Tibial nerve (tissue), 4 donors: Measurements from ENCODE around the gene CORO2B. TPM values are rescaled to one million over a fixed set of nuclear protein-coding genes. Genes with fewer than 3 reads are reported as not detected.

Experiments used
- DNase-seq, 2 donors: peaks; one replicate each; pipeline ENCODE4 v3.0.0-alpha.2; 2019; ENCODE audit warnings: low spot score in 2 of 2
- H3K27ac ChIP-seq, 4 donors: fragments of 200-600 bp; sonication (generic) in 3 of 4; one replicate each; pipeline ENCODE4 v1.5.1; 2017 to 2019; ENCODE audit warnings: mild to moderate bottlenecking in 1 of 4
- H3K27me3 ChIP-seq, 2 donors: fragments of 200-600 bp; sonication (generic) in 1 of 2; one replicate each; pipeline versions ENCODE4 v1.5.1 to v1.6.0; 2017 to 2019
- H3K36me3 ChIP-seq, 3 donors: fragments of 200-600 bp; sonication (generic); one replicate each; pipeline ENCODE4 v1.5.1; 2018 to 2019
- H3K4me1 ChIP-seq, 4 donors: fragments of 200-600 bp; sonication (generic) in 3 of 4; one replicate each; pipeline ENCODE4 v1.5.1; 2017 to 2019
- H3K4me3 ChIP-seq, 4 donors: fragments of 200-600 bp; sonication (generic) in 3 of 4; one replicate each; pipeline ENCODE4 v1.5.1; 2017 to 2019; ENCODE audit warnings: mild to moderate bottlenecking in 1 of 4, moderate library complexity in 1 of 4
- H3K9me3 ChIP-seq, 4 donors: fragments of 200-600 bp; sonication (generic) in 3 of 4; one replicate each; pipeline ENCODE4 v1.5.1; 2017 to 2019
- CTCF ChIP-seq, 5 experiments: fragments of 200-600 bp in 3 of 5; fragments of 450-650 bp in 2 of 5; sonication (generic) in 3 of 5; IDR thresholded peaks; one replicate each; pipeline ENCODE4 v1.5.1; 2016 to 2019; ENCODE audit warnings: antibody characterized with exemption in 5 of 5, mild to moderate bottlenecking in 3 of 5, moderate library complexity in 2 of 5
- EP300 ChIP-seq, 2 donors: sonication (generic); formaldehyde crosslinking; IDR thresholded peaks; one replicate each; pipeline ENCODE4 v1.6.1; 2017; ENCODE audit warnings: antibody characterized with exemption in 2 of 2, mild to moderate bottlenecking in 1 of 2
- POLR2A ChIP-seq, 2 donors: fragments of 450-650 bp; IDR thresholded peaks; one replicate each; pipeline ENCODE4 v1.6.1; 2017; ENCODE audit warnings: antibody characterized with exemption in 2 of 2, mild to moderate bottlenecking in 2 of 2, moderate library complexity in 2 of 2
- WGBS, 2 donors: methylation state at CpG; one replicate each; pipeline ENCODE4 v1.1.5; 2018; 5-methylcytosine and 5-hydroxymethylcytosine counted together
- total RNA-seq, 4 donors: library from RNA; depleted of rRNA; stranded (reverse); fragments of >200 nt; gene quantifications; one replicate each; pipeline ENCODE4 v1.1.0, GENCODE V29; 2016

The CORO2B gene
- total RNA-seq, 4 donors from 2014 or later, result 6.3 to 12.6 (median 9.6) TPM

GRCh38 chr15:68537506-68537905, 41.3 kb upstream of the CORO2B start:
- H3K9me3 ChIP-seq, result peaks cover 0 to 11% (median 0%) of the 10 kb centered on the region in 4 donors
- no peak for DNase-seq
- no peaks in the 10 kb centered on the region for H3K4me1 ChIP-seq
- no peak overlapping the region for H3K4me3 ChIP-seq
- WGBS, 2 donors, result 73 to 74% methylated on average over 7 of the region's 7 CpGs
- TF ChIP-seq EP300 (IDR thresholded peaks at IDR 0.05), result no peak
- no peaks in the 10 kb centered on the region for H3K36me3 ChIP-seq
- no peaks in the 10 kb centered on the region for H3K27me3 ChIP-seq
- no peak overlapping the region for H3K27ac ChIP-seq

- no peak overlapping the region for H3K4me3 ChIP-seq
- 83 to 86% methylated on average over 4 of the region's 4 CpGs for WGBS, 2 donors
- no peaks in the 10 kb centered on the region for H3K36me3 ChIP-seq
- DNase-seq, result no peak
- no peak for TF ChIP-seq CTCF (IDR thresholded peaks at IDR 0.05)
- no peak for TF ChIP-seq POLR2A (IDR thresholded peaks at IDR 0.05)
- no peak for TF ChIP-seq EP300 (IDR thresholded peaks at IDR 0.05)
- H3K27me3 ChIP-seq, result no peaks in the 10 kb centered on the region
- H3K27ac ChIP-seq, result no peak overlapping the region
- peaks cover 0 to 7% (median 0%) of the 10 kb centered on the region in 4 donors for H3K9me3 ChIP-seq
- peaks cover 0 to 2% (median 0%) of the 10 kb centered on the region in 4 donors for H3K4me1 ChIP-seq
Observed at GRCh38 chr15:68538311-68538710, 40.5 kb upstream of the CORO2B start.

GRCh38 chr15:68541743-68542142, 37.0 kb upstream of the CORO2B start:
- TF ChIP-seq POLR2A (IDR thresholded peaks at IDR 0.05), result no peak
- no peak for TF ChIP-seq EP300 (IDR thresholded peaks at IDR 0.05)
- TF ChIP-seq CTCF (IDR thresholded peaks at IDR 0.05), result no peak
- DNase-seq, result no peak
- H3K36me3 ChIP-seq, result no peaks in the 10 kb centered on the region
- peaks cover 0 to 7% (median 0%) of the 10 kb centered on the region in 4 donors for H3K4me1 ChIP-seq
- no peaks in the 10 kb centered on the region for H3K27me3 ChIP-seq
- H3K9me3 ChIP-seq, result peaks cover 0 to 7% (median 0%) of the 10 kb centered on the region in 4 donors
- WGBS, 2 donors, result 87 to 88% methylated on average over 9 of the region's 9 CpGs
- no peak overlapping the region for H3K27ac ChIP-seq
- no peak overlapping the region for H3K4me3 ChIP-seq

- Histone ChIP-seq H3K27ac (no peak overlapping the region), H3K27me3 (no peaks in the 10 kb centered on the region), H3K9me3 (peaks cover 0 to 7% (median 0%) of the 10 kb centered on the region in 4 donors), H3K36me3 (no peaks in the 10 kb centered on the region), H3K4me1 (peaks cover 0 to 7% (median 0%) of the 10 kb centered on the region in 4 donors), H3K4me3 (no peak overlapping the region)
- TF ChIP-seq POLR2A (IDR thresholded peaks at IDR 0.05), result no peak
- no peak for TF ChIP-seq EP300 (IDR thresholded peaks at IDR 0.05)
- no peak for TF ChIP-seq CTCF (IDR thresholded peaks at IDR 0.05)
- WGBS, 2 donors, result 83 to 100% methylated on average over 1 of the region's 1 CpG
- no peak for DNase-seq
Observed at GRCh38 chr15:68542348-68542747, 36.4 kb upstream of the CORO2B start.

GRCh38 chr15:68542771-68543164, 36.0 kb upstream of the CORO2B start:
- Histone ChIP-seq H3K27me3 (no peaks in the 10 kb centered on the region), H3K4me1 (peaks cover 0 to 7% (median 0%) of the 10 kb centered on the region in 4 donors), H3K9me3 (peaks cover 0 to 7% (median 0%) of the 10 kb centered on the region in 4 donors), H3K36me3 (no peaks in the 10 kb centered on the region), H3K4me3 (no peak overlapping the region), H3K27ac (peak overlapping the region in 1 of 4 donors; percentile 14)
- DNase-seq, result no peak
- 58 to 64% methylated on average over 4 of the region's 4 CpGs for WGBS, 2 donors
- TF ChIP-seq POLR2A (IDR thresholded peaks at IDR 0.05), result no peak
- TF ChIP-seq EP300 (IDR thresholded peaks at IDR 0.05), result no peak
- TF ChIP-seq CTCF (IDR thresholded peaks at IDR 0.05), result no peak
